H9 (cell line): ENCODE measurements around the gene IPO9. TPM values are rescaled to one million over a fixed set of nuclear protein-coding genes. Genes with fewer than 3 reads are reported as not detected.
A peak's percentile ranks its signal among the peaks of the same experiment; 100 is the strongest.

ENCODE experiments used
- DNase-seq: peaks from one replicate; pipeline ENCODE4 v3.0.0-alpha.2; 2017
- H2AFZ ChIP-seq: one replicate; pipeline ENCODE4 v1.6.1; 2013; ENCODE audit warnings: mild to moderate bottlenecking, low read length, control low read depth, moderate library complexity
- H2AK5ac ChIP-seq: 2 replicates; pipeline ENCODE4 v1.6.1; 2013; ENCODE audit warnings: low read length, control low read depth, mixed read lengths; ENCODE audit not compliant: insufficient read length
- H2BK120ac ChIP-seq: one replicate; pipeline ENCODE4 v1.6.1; 2013; ENCODE audit warnings: low read depth, mild to moderate bottlenecking, low read length, control low read depth, inconsistent platforms; ENCODE audit not compliant: poor library complexity, severe bottlenecking
- H2BK12ac ChIP-seq: 2 replicates; pipeline ENCODE4 v1.6.1; 2013; ENCODE audit warnings: low read length, control low read depth, mixed read lengths, low read depth; ENCODE audit not compliant: insufficient read length
- H2BK15ac ChIP-seq: 2 replicates; pipeline ENCODE4 v1.6.1; 2013; ENCODE audit warnings: low read depth, low read length, control low read depth
- H2BK20ac ChIP-seq: one replicate; pipeline ENCODE4 v1.6.1; 2013; ENCODE audit warnings: low read depth, mild to moderate bottlenecking, low read length, control low read depth, inconsistent platforms; ENCODE audit not compliant: poor library complexity, severe bottlenecking
- H2BK5ac ChIP-seq: 2 replicates; pipeline ENCODE4 v1.6.1; 2013; ENCODE audit warnings: low read length, control low read depth, mixed read lengths; ENCODE audit not compliant: insufficient read length
- H3K14ac ChIP-seq: 2 replicates; pipeline ENCODE4 v1.6.1; 2013; ENCODE audit warnings: low read length, control low read depth; ENCODE audit not compliant: insufficient read depth
- H3K18ac ChIP-seq: 2 replicates; pipeline ENCODE4 v1.6.1; 2013; ENCODE audit warnings: low read depth, mild to moderate bottlenecking, mixed read lengths, low read length, control low read depth; ENCODE audit not compliant: insufficient read length
- H3K23ac ChIP-seq: 2 replicates; pipeline ENCODE4 v1.6.1; 2013; ENCODE audit warnings: low read length, control low read depth, mixed read lengths, low read depth; ENCODE audit not compliant: insufficient read length
- H3K23me2 ChIP-seq: 2 replicates; pipeline ENCODE4 v1.6.1; 2013; ENCODE audit warnings: low read depth, mild to moderate bottlenecking, mixed read lengths, low read length, control low read depth; ENCODE audit not compliant: insufficient read length, poor library complexity, severe bottlenecking
- H3K27ac ChIP-seq: 2 replicates; pipeline ENCODE4 v1.5.1; 2013; ENCODE audit warnings: low read length, control low read depth, mixed read lengths, low read depth; ENCODE audit not compliant: insufficient read length
- H3K27me3 ChIP-seq: 2 replicates; pipeline ENCODE4 v1.6.1; 2013; ENCODE audit warnings: low read length, control low read depth, inconsistent platforms; ENCODE audit not compliant: insufficient read depth
- H3K4ac ChIP-seq: 2 replicates; pipeline ENCODE4 v1.6.1; 2013; ENCODE audit warnings: low read depth, mild to moderate bottlenecking, control low read depth, inconsistent platforms, low read length, moderate library complexity
- H3K4me1 ChIP-seq: 2 replicates; pipeline ENCODE4 v1.6.1; 2013; ENCODE audit warnings: low read length, control low read depth, inconsistent platforms; ENCODE audit not compliant: insufficient read depth
- H3K4me2 ChIP-seq: 2 replicates; pipeline ENCODE4 v1.6.1; 2013; ENCODE audit warnings: low read length, control low read depth, mixed read lengths; ENCODE audit not compliant: insufficient read length, insufficient read depth
- H3K56ac ChIP-seq: 2 replicates; pipeline ENCODE4 v1.6.1; 2013; ENCODE audit warnings: low read depth, mild to moderate bottlenecking, mixed read lengths, low read length, control low read depth; ENCODE audit not compliant: insufficient read length
- H3K79me1 ChIP-seq: 2 replicates; pipeline ENCODE4 v1.6.1; 2013; ENCODE audit warnings: low read depth, mild to moderate bottlenecking, moderate library complexity, low read length, control low read depth, inconsistent platforms; ENCODE audit not compliant: insufficient read depth, poor library complexity, severe bottlenecking
- H3K79me2 ChIP-seq: 2 replicates; pipeline ENCODE4 v1.6.1; 2013; ENCODE audit warnings: low read length, control low read depth, inconsistent platforms; ENCODE audit not compliant: insufficient read depth
- H3K9ac ChIP-seq: 2 replicates; pipeline ENCODE4 v1.6.1; 2013; ENCODE audit warnings: low read length, control low read depth, mixed read lengths; ENCODE audit not compliant: insufficient read length; ENCODE audit errors: extremely low read depth
- H3K9me3 ChIP-seq: one replicate; pipeline ENCODE4 v1.6.1; 2013; ENCODE audit warnings: low read depth, low read length, inconsistent platforms; ENCODE audit not compliant: control insufficient read depth
- H3T11ph ChIP-seq: one replicate; pipeline ENCODE4 v1.6.1; 2013; ENCODE audit warnings: mild to moderate bottlenecking, low read length, control low read depth, inconsistent platforms
- H4K20me1 ChIP-seq: one replicate; pipeline ENCODE4 v1.6.1; 2013; ENCODE audit not compliant: control insufficient read depth, insufficient read length, insufficient read depth
- H4K5ac ChIP-seq: 2 replicates; pipeline ENCODE4 v1.6.1; 2013; ENCODE audit warnings: low read depth, mild to moderate bottlenecking, mixed read lengths, low read length, control low read depth; ENCODE audit not compliant: insufficient read length
- H4K8ac ChIP-seq: replicated peaks from 2 replicates; pipeline ENCODE4 v1.6.1; 2013; ENCODE audit warnings: low read length, control low read depth, mixed read lengths, low read depth; ENCODE audit not compliant: insufficient read length
- H4K91ac ChIP-seq: 2 replicates; pipeline ENCODE4 v1.6.1; 2013; ENCODE audit warnings: low read depth, mild to moderate bottlenecking, moderate library complexity, mixed read lengths, low read length, control low read depth; ENCODE audit not compliant: insufficient read length
- H3K27ac Mint-ChIP-seq, 3 experiments: 2 replicates in 2 of 3; 3 replicates in 1 of 3; pipeline ENCODE4 v1.8.0; 2020 to 2021; ENCODE audit warnings: mixed read lengths in 3 of 3, mild to moderate bottlenecking in 1 of 3, moderate library complexity in 1 of 3
- H3K27me3 Mint-ChIP-seq: 2 replicates; pipeline ENCODE4 v1.8.0; 2021; ENCODE audit warnings: low read depth, mild to moderate bottlenecking, moderate library complexity, mixed read lengths
- H3K36me3 Mint-ChIP-seq, 3 experiments: 2 replicates in 2 of 3; 3 replicates in 1 of 3; pipeline ENCODE4 v1.8.0; 2020 to 2021; ENCODE audit warnings: low read depth in 3 of 3, mixed read lengths in 3 of 3; ENCODE audit not compliant: insufficient read depth in 1 of 3
- H3K4me1 Mint-ChIP-seq, 2 experiments: 2 replicates each; pipeline ENCODE4 v1.8.0; 2020; ENCODE audit warnings: mixed read lengths in 2 of 2
- H3K4me3 Mint-ChIP-seq, 2 experiments: 2 replicates in 1 of 2; 3 replicates in 1 of 2; pipeline ENCODE4 v1.8.0; 2020 to 2021; ENCODE audit warnings: mild to moderate bottlenecking in 2 of 2, mixed read lengths in 2 of 2, moderate library complexity in 1 of 2
- H3K9me3 Mint-ChIP-seq, 2 experiments: 2 replicates in 1 of 2; 3 replicates in 1 of 2; pipeline ENCODE4 v1.8.0; 2020; ENCODE audit warnings: mild to moderate bottlenecking in 2 of 2, mixed read lengths in 2 of 2, moderate library complexity in 1 of 2
- WGBS: extraction: QIAGEN DNeasy Blood & Tissue Kit; methylation state at CpG from one replicate; pipeline ENCODE4 v1.1.7; 2013; ENCODE audit warnings: missing lambda C conversion rate, low lambda C conversion rate, mixed read lengths; ENCODE audit not compliant: insufficient read length; ENCODE audit errors: extremely low coverage; 5-methylcytosine and 5-hydroxymethylcytosine counted together
- total RNA-seq: library from RNA; stranded (reverse); gene quantifications from 2 replicates; pipeline ENCODE4 v1.2.1, GENCODE V29; 2021
- TF ChIP-seq, protein P1 (sequence below): fragments of 200-600 bp; sonication (generic); conservative IDR thresholded peaks from 3 replicates; pipeline ENCODE4 v1.8.0; 2021; ENCODE audit warnings: antibody characterized with exemption, mild to moderate bottlenecking

Gene IPO9
- total RNA-seq, 1 experiment from 2014 or later: 104 TPM

DNA sequence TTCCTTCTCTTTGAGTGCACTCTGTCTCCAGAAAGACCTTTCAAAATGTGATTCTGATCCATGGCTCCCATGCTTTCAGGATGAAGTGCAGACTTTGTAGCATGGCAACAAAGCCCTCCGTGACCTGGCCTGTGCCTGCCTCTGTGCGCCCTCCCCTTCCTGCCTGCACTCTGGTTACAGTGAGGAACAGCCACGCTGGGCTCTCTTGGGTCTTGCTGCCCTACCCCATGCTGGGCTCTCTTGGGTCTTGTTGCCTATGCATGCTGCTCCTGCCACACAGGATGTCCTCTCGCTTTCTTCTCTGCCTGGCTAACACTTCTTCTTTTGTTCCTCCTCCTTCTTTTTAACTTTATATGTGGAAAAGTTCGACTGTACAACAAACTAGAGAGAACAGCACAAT lies 89.4 kb downstream of the IPO9 start:
- H3K56ac ChIP-seq: no peak overlapping the region
- H2AFZ ChIP-seq: no peak overlapping the region

More for the DNA sequence above, 89.4 kb downstream of the IPO9 start:
- Histone ChIP-seq H3K18ac (no peak overlapping the region), H4K8ac (no peak overlapping the region), H3K27ac (no peak overlapping the region), H3K23me2 (no peaks in the 10 kb centered on the region), H3K4ac (no peak overlapping the region), H3T11ph (no peak overlapping the region), H3K79me1 (no peaks in the 10 kb centered on the region), H3K9ac (no peak overlapping the region), H4K20me1 (no peaks in the 10 kb centered on the region), H3K4me1 (no peaks in the 10 kb centered on the region), H2BK120ac (no peak overlapping the region), H2BK12ac (no peak overlapping the region), H3K14ac (peak overlapping the region; percentile 12; the same call in 1 of the 2 replicates), H4K5ac (no peak overlapping the region), H4K91ac (no peak overlapping the region), H3K27me3 (no peaks in the 10 kb centered on the region), H2BK20ac (no peak overlapping the region), H2BK5ac (no peak overlapping the region), H3K9me3 (no peaks in the 10 kb centered on the region), H3K23ac (no peak overlapping the region), H2BK15ac (no peak overlapping the region), H3K79me2 (no peaks in the 10 kb centered on the region), H2AK5ac (no peak overlapping the region), H3K4me2 (no peak overlapping the region)
- H3K27me3 Mint-ChIP-seq: no peaks in the 10 kb centered on the region; the same call in none of the 2 replicates
- H3K36me3 Mint-ChIP-seq: no peaks in the 10 kb centered on the region
- no peaks in the 10 kb centered on the region; a peak in 2 of 4 replicates for H3K4me1 Mint-ChIP-seq
- WGBS: no CpG with 5 or more reads among the region's 5 CpGs
- no peak for DNase-seq
- no peak overlapping the region for H3K27ac Mint-ChIP-seq
- no peak overlapping the region for H3K4me3 Mint-ChIP-seq
- TF ChIP-seq, protein P1, sequence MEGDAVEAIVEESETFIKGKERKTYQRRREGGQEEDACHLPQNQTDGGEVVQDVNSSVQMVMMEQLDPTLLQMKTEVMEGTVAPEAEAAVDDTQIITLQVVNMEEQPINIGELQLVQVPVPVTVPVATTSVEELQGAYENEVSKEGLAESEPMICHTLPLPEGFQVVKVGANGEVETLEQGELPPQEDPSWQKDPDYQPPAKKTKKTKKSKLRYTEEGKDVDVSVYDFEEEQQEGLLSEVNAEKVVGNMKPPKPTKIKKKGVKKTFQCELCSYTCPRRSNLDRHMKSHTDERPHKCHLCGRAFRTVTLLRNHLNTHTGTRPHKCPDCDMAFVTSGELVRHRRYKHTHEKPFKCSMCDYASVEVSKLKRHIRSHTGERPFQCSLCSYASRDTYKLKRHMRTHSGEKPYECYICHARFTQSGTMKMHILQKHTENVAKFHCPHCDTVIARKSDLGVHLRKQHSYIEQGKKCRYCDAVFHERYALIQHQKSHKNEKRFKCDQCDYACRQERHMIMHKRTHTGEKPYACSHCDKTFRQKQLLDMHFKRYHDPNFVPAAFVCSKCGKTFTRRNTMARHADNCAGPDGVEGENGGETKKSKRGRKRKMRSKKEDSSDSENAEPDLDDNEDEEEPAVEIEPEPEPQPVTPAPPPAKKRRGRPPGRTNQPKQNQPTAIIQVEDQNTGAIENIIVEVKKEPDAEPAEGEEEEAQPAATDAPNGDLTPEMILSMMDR: no peak
- H3K9me3 Mint-ChIP-seq: no peaks in the 10 kb centered on the region
